D721Med (cell line): ENCODE measurements around the gene OPCML.

Source experiments
- DNase-seq: peaks from one replicate; pipeline ENCODE4 v3.0.0; 2011; ENCODE audit warnings: low spot score; ENCODE audit not compliant: insufficient read length
- FAIRE-seq: peaks from 2 replicates; lab custom pipeline; 2011; peaks lifted over from hg19 to GRCh38; lab: Jason Lieb, UNC
- TF ChIP-seq, protein P1 (sequence below): IDR thresholded peaks from 2 replicates; pipeline ENCODE4 v1.5.1; 2012; ENCODE audit warnings: mild to moderate bottlenecking, control low read depth; ENCODE audit not compliant: insufficient read depth; ENCODE audit errors: missing control alignments

OPCML gene

DNA sequence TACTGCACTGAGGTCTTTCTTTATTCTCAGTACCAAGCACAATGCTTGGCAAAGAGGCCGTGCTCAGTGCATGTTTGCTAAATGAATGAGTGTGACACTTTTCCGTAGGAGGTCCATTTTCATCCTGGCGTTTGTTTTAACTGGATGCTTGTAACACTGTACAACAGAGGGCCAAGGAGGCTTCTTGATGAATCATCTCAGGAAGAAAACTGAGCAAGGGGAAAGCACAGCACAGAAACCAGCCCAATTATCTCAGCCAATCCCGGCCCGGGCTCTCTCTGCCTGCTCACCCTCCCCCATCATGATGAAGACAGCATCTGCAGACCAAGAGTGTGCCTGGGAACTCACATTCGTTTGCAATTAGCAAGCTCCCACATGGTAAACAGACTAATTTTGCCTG, 570.3 kb downstream of the OPCML start:
- TF ChIP-seq, protein P1, sequence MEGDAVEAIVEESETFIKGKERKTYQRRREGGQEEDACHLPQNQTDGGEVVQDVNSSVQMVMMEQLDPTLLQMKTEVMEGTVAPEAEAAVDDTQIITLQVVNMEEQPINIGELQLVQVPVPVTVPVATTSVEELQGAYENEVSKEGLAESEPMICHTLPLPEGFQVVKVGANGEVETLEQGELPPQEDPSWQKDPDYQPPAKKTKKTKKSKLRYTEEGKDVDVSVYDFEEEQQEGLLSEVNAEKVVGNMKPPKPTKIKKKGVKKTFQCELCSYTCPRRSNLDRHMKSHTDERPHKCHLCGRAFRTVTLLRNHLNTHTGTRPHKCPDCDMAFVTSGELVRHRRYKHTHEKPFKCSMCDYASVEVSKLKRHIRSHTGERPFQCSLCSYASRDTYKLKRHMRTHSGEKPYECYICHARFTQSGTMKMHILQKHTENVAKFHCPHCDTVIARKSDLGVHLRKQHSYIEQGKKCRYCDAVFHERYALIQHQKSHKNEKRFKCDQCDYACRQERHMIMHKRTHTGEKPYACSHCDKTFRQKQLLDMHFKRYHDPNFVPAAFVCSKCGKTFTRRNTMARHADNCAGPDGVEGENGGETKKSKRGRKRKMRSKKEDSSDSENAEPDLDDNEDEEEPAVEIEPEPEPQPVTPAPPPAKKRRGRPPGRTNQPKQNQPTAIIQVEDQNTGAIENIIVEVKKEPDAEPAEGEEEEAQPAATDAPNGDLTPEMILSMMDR: no peak
- no peak for DNase-seq
- FAIRE-seq: no peak

DNA sequence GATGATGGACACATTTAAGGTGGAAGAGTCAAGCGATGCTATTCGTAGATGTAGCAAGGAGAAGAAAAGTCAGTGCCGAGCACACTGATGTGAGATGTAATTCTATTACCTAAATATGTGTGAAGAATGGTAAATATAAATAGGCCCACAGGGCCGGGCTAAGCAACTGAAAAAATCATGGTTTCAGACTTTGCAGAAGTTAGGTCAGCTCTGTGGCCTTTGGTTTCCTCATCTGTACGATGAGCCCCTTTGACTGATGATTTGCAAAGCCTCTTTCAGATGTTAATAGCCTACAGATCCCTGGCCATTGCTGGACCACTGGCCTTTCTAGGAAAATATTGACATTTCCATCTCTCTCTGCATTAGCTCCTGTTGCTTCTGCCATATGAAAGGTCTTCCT, 570.8 kb downstream of the OPCML start:
- DNase-seq: no peak
- TF ChIP-seq, protein P1: no peak
- no peak for FAIRE-seq

DNA sequence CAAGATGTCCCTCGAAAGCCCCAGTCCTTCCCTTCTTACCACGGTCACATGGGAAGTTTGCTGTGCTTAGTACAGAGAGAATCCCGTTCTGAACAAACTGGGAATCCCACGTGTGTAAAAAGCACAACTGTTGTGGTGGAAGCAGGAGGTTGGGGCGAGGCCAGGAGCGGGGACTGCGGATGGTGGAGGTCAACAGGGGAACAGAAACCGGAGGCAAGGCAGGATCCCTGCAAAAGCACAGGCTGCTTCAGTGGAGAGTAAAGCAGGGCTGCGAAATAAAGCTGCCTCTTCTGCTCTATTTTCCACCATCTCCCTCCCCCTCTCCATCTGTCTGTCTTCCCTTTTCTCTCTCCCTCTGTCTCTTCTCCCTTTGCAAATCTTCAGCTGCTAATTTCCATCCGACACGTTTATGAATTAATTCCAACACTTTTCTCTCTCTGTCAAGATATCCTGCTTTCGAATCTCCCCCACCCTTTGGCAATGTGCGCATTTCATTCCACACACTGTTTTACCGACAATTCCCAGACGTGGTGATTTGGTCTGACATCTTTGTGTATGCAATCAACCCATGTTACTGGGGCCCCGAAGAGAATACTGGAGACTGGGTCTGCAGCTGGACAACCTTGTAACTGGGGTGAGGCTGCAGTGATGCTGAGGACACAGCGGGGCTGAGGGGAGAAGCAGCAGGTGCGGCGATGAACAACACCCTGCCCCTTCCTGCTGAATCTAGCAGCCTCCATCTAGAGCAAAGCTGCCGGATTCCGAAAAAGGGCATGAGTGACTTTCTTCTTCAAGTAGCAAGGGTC, 571.8 kb downstream of the OPCML start:
- no peak for DNase-seq
- TF ChIP-seq, protein P1: no peak
- FAIRE-seq: no peak

DNA sequence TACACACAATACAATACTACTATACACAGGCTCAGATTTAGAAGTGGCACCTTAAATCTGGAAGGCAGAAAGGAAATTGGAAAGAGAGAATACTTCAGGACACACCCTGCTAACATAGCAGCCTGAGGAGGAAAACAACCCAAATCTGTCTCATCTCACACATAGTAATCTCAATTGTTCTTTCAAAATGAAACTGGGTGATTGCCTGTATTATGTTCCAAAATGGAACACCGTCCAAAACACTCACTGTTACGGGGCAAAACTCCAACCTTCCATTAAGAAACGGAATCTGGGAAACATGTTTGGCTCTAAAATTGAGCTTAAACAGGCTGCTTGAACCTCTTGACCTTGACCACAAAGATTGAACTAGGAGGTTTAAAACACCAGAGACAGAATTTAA, 572.6 kb downstream of the OPCML start:
- DNase-seq: no peak
- TF ChIP-seq, protein P1: no peak
- FAIRE-seq: no peak

DNA sequence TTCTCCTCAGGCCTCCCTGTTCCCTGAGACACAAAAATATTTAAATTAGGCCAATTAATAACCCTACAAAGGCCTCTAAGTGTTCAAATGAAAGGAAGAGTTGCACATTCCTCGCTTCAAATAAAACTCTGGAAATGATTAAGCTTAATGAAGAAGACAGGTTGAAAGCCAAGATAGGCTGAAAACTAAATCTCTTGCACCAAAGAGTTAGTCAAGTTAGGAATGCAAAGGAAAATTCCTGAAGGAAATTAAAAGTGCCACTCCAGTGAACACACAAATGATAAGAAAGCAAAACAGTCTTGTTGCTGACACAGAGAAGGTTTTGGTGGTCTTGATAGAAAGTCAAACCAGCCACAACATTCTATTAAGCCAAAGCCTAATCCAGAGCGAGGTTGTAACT, 574.4 kb downstream of the OPCML start:
- TF ChIP-seq, protein P1: no peak
- DNase-seq (no peak), FAIRE-seq (no peak)

DNA sequence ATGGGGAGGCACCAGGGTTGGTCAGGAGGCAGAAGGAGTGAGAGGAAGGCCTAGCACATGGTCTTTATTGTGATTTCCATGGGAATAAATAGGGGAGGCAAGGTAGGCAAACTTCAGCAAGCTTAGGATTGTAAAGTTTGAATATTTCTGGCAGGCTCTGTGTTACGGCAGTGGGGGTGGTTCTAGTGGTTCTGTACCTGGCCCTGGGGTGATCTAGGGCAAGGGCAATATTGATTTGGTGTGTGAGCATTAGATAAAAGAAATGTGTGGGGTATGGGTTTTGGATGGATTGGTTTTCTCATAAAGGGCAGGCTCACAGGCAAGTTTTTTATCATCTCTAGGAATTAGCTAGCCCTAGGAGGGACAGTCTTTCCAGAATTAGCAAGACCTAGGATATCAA, 584.0 kb downstream of the OPCML start:
- no peak for DNase-seq
- FAIRE-seq: no peak
- TF ChIP-seq, protein P1: no peak

DNA sequence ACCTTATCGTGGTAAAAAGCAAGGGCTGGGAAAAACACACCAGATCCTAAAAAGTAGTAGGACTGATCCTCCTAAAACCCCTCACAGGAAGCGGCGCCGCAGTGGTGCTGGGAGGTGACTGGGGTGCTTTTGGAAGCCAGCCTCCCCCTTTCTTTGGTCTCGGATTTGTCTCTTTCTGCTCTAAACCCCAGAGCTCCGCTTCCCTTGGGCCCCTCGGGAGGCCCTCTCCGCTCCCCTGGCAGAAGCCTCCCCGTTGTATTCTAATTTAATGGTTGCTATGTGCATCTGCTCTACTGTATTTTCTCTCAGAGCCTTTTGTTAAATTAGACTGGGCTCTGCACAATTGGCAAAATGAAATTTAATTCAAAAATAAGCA, 587.7 kb downstream of the OPCML start:
- TF ChIP-seq, protein P1: no peak
- FAIRE-seq (no peak), DNase-seq (no peak)
